Effector memory CD4-positive, alpha-beta T cell (primary cell): Measurements from ENCODE around the gene C19orf44.
"Not testable (repeated sequence)": the region's sequence is repeated elsewhere in the genome, so short reads cannot be mapped to it uniquely, and the experiment has no call there.

Source experiments
- DNase-seq, 3 donors: peaks; one replicate each; pipeline ENCODE4 v3.0.0-alpha.2; 2020
- H3K27ac ChIP-seq: 2 replicates; pipeline ENCODE4 v1.7.0; 2013; ENCODE audit warnings: mild to moderate bottlenecking, low read length, moderate library complexity; ENCODE audit not compliant: insufficient read depth, poor library complexity, severe bottlenecking
- H3K27me3 ChIP-seq: replicated peaks from 2 replicates; pipeline ENCODE4 v1.7.0; 2013; ENCODE audit warnings: mild to moderate bottlenecking, low read length; ENCODE audit not compliant: insufficient read depth, control insufficient read depth, poor library complexity, severe bottlenecking
- H3K36me3 ChIP-seq: 2 replicates; pipeline ENCODE4 v1.7.0; 2013; ENCODE audit warnings: mild to moderate bottlenecking, low read length, moderate library complexity; ENCODE audit not compliant: control insufficient read depth, insufficient read depth
- H3K4me1 ChIP-seq: 2 replicates; pipeline ENCODE4 v1.7.0; 2013; ENCODE audit warnings: low read length, mild to moderate bottlenecking; ENCODE audit not compliant: control insufficient read depth, insufficient read depth, poor library complexity, severe bottlenecking
- H3K4me3 ChIP-seq: 2 replicates; pipeline ENCODE4 v1.7.0; 2013; ENCODE audit warnings: low read length, low read depth, mild to moderate bottlenecking; ENCODE audit not compliant: insufficient read depth, poor library complexity, severe bottlenecking
- H3K9me3 ChIP-seq: 2 replicates; pipeline ENCODE4 v1.7.0; 2013; ENCODE audit warnings: mild to moderate bottlenecking, low read length, moderate library complexity; ENCODE audit not compliant: control insufficient read depth

The C19orf44 gene

DNA sequence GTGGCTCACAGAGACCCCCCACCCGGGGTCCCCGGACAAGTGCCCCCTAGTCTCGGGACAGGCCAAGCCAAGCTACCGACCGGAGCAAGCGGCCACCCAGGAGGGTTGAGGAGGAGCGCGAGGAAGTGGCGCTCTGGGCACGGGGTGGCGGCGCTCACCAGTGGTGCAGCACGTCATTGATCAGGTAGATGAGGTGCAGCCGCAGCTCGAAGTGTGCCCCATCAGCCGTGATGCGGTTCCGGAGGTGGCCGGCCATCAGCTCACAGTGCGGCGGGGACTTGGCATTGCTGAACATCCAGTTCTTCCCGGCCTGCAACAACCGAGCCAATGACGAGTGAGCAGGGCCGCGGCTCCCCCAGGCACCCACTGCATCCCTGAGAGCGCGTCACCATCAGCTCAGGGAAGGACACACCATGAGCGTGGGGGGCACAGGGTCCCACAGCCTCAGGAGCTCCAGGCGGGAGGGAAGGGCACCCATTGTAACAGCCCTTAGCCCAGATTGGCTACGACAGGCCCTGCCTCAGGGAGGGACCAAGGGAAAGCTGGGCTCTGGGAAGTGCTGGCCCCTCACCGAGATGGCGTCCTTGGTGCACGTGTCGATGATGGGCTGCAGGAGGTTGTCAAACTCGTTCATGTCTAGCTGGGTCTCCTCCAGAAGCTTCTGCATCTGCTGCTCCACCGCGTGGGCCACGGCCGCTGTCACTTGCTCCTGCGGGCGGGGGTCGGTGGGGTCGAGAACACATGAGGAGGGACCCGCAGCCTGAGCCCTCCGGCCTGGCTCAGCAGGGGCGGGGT is 36.4 kb downstream of the C19orf44 start:
- no peaks in the 10 kb centered on the region for H3K9me3 ChIP-seq
- H3K27ac ChIP-seq = no peak overlapping the region
- H3K4me1 ChIP-seq = no peaks in the 10 kb centered on the region
- DNase-seq = no peak
- H3K36me3 ChIP-seq = peaks cover 90% of the 10 kb centered on the region
- no peaks in the 10 kb centered on the region for H3K27me3 ChIP-seq
- no peak overlapping the region for H3K4me3 ChIP-seq

DNA sequence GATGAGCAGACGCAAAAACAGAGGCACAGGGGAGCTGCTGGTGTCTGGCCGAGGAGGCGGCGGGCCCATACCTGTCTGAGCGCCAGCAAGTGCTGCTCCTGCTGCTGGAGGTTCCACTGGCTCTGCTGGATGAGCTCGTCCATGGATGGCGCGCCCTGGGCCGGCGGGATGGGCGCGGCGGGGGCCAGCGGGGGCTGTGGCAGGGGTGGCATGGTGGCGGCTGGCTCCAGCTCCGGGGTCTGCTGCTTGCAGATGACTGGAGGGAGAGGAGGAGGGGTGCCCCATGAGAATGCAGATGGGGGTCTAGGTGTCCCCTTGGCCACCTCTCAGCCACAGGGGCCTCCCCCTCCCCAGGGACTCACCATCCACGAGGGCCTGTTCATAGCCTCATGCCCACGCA is 39.2 kb downstream of the C19orf44 start:
- H3K36me3 ChIP-seq = peaks cover 66% of the 10 kb centered on the region
- H3K4me1 ChIP-seq = peaks cover 6% of the 10 kb centered on the region

DNA sequence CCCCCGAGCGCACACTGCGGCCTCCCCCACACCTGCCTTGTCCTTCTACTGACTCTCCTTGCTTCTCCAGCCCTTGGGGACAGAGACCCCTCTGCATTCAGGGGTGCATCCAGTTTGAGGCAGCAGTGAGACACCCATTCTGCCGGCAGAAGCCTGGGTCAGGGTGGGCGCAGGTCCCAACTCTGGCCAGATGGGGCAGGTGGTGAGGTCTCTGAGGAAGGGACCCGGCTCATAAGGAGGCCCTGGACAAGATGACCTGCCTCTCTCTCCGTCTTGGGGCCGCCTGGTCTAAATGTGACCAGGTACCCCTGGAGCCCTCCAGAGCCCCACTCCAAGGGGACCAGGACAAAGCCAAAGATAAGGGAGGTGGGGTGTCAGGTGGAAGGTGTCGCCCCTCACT is 39.9 kb downstream of the C19orf44 start:
- Histone ChIP-seq H3K36me3 (peaks cover 59% of the 10 kb centered on the region), H3K27ac (no peak overlapping the region), H3K4me1 (peaks cover 12% of the 10 kb centered on the region), H3K4me3 (no peak overlapping the region), H3K9me3 (no peaks in the 10 kb centered on the region), H3K27me3 (no peaks in the 10 kb centered on the region)
- no peak for DNase-seq

More for the DNA sequence above, 39.2 kb downstream of the C19orf44 start:
- no peak overlapping the region for H3K27ac ChIP-seq
- no peaks in the 10 kb centered on the region for H3K9me3 ChIP-seq
- no peak for DNase-seq
- no peaks in the 10 kb centered on the region for H3K27me3 ChIP-seq
- no peak overlapping the region for H3K4me3 ChIP-seq

DNA sequence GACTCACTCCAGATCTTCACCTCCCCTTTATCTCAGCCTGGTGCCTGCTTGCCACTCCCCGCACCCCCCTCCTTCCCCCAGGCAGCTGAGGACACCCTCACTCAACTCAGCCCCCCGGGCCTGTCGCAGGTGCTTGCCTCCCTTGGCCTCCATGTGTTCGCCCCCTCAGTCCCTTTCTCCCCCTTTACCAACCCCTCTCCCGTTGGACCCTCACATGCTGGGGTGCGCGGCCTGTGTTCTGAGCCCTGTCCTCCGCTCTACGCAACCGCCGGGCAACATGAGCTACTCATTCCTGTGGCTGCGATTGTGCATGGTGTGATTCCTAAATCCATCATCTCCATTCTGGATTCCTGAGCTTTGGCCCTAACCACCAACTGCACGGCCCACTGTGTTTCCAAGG is 40.9 kb downstream of the C19orf44 start:
- Histone ChIP-seq H3K9me3 (no peaks in the 10 kb centered on the region), H3K27me3 (no peaks in the 10 kb centered on the region), H3K27ac (no peak overlapping the region), H3K4me3 (no peak overlapping the region), H3K4me1 (peaks cover 17% of the 10 kb centered on the region), H3K36me3 (peaks cover 49% of the 10 kb centered on the region)
- DNase-seq = no peak

DNA sequence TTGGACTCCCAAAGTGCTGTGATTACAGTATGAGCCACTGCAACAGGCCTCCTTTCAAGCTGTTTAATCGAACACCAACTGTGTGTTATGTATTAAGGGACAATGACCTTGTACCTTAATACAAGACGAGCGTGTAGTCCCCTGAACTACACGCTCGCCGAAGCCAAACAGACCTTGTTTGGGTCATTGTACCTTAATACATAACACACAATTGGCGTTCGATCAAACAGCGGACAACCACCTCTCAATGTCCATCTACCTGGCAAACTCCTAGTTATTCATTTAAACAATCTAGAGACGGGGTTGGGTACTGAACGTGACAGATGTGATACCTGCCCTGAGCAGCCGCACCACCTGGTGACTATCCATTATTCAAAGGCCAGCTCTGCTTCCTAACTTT is 44.8 kb downstream of the C19orf44 start:
- Histone ChIP-seq H3K4me3 (peak overlapping the region; percentile 91), H3K4me1 (peaks cover 35% of the 10 kb centered on the region), H3K27me3 (no peaks in the 10 kb centered on the region), H3K27ac (peak overlapping the region; percentile 88), H3K36me3 (peaks cover 17% of the 10 kb centered on the region), H3K9me3 (no peaks in the 10 kb centered on the region)
- no peak for DNase-seq

DNA sequence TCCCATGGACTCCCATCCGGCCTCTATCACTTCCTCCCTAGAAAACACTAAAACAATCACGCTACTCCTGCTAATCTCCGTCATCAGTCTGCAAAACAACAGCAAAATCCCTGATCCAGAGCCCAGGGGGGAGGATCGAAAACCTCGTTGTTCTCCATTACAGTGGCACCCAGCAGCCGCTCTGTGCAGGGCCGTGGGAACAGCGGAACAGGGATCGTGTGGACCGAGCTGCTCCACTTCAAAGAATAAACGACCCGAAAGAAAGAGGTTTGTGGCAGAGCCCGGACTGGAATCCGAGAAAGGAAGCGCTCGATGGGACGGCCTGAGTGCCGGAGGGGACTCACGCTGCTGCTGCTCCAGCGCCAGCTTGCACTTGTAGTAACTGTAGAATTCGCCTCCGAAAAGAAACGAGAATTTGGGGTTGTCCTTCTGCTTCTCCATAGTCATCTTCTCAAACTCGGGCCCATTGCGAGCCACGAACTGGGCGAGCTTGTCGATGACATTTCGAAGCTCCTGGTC is 45.4 kb downstream of the C19orf44 start:
- H3K4me1 ChIP-seq = peaks cover 35% of the 10 kb centered on the region
- H3K36me3 ChIP-seq = peaks cover 11% of the 10 kb centered on the region
- no peaks in the 10 kb centered on the region for H3K27me3 ChIP-seq
- H3K4me3 ChIP-seq = peak overlapping the region; percentile 91
- DNase-seq = no peak
- H3K27ac ChIP-seq = peak overlapping the region; percentile 88
- no peaks in the 10 kb centered on the region for H3K9me3 ChIP-seq

DNA sequence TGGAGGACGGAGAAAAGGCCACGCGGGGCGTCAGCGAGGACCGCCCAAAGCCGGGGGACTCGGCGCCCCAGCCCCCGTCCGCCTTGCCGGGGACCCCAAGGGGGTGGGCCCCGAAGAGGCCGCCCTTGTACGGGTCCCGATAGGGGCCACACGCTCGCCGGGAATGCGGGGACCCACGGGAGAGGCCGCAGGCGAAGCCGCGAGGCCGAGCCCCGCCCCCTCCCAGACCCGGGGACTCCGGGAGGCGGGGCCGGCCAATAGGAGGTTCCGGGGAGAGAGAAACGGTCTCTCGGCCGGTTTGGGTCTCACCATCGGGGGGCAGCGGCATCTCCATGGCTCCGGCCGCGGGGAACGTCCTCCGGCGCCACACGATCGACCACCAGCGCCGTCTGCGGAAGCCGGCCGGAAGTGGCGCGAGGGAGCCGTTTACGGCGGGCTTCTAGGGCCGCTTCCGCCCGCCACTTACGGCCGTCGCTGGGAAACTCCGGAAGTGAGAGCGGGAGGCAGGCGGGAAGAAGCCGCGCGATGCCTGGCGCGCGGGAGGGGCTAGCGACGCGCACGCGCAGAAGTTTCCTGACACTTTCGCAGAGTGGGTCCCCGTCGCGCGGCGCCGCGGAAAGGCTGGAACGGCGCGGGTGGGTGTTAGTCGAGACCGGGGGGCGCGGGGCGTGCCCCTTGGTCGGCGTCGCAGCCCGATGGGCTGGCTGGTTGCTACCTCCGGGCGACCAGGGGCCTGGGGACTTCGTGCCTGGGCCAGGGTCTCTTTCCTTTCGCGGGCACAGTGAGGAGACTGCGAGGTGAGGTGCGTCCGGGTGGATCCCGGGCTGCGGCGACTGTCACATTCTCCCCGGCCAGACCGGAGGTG is 46.1 kb downstream of the C19orf44 start, which contains the start of gene CHERP:
Gene CHERP (minus strand): TSS at position 393 of the 865 bp plus-strand sequence. CDS start 59 bp downstream, at position 334.
- Histone ChIP-seq H3K4me1 (peaks cover 35% of the 10 kb centered on the region), H3K27ac (peak within 1 kb of the TSS; percentile 88), H3K27me3 (no peaks in the 10 kb centered on the region), H3K9me3 (no peaks in the 10 kb centered on the region), H3K36me3 (peaks cover 4% of the 10 kb centered on the region), H3K4me3 (peak within 1 kb of the TSS; percentile 91)
- peak; percentile 89 to 93 (median 91) for DNase-seq

DNA sequence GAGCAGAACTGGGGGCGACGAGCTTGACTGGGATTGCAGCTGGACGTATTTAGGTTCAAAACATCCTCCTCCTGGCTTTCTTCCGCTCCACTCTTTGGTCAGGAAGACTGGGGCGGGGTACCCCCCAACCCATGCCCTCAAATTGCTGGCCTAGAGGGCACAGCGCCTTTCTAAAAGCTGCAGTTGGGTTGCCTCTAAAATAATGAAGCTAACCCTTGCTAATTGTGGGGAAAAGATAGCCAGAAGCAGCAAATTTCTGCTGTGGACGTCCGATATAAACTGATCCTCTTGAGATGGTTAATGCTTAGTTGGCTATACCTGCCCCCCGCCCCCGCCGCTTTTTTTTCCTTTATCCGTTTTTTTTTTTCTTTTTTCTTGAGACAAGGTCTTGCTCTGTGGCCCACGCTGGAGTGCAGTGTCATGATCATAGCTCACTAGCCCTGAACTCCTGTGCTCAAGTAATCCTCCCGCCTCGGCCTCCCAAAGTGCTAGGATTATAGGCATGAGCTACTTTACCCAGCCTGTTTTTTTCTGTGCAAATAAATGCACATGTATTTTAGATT is 46.8 kb downstream of the C19orf44 start:
- peaks cover 35% of the 10 kb centered on the region for H3K4me1 ChIP-seq
- no peaks in the 10 kb centered on the region for H3K9me3 ChIP-seq
- peak overlapping the region; percentile 91 for H3K4me3 ChIP-seq
- peak overlapping the region; percentile 88 for H3K27ac ChIP-seq
- DNase-seq = no peak
- no peaks in the 10 kb centered on the region for H3K27me3 ChIP-seq
- H3K36me3 ChIP-seq = no peaks in the 10 kb centered on the region

DNA sequence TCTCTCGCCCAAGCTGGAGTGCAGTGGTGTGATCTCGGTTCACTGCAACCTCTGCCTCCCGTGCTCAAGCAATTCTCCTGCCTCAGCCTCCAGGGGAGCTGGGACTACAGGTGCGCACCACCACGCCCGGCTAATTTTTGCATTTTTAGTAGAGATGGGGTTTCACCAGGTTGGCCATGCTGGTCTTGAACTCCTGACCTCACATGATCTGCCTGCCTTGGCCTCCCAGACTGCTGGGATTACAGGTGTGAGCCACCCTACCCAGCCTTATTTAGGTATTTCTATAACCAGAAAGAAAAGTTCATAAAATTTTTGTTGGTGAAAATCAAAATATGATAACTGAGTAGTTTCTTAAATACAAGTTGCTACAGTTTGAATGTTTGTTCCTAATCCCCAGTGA is 47.5 kb downstream of the C19orf44 start:
- not testable (repeated sequence) for DNase-seq, H3K27ac ChIP-seq, H3K27me3 ChIP-seq, H3K4me3 ChIP-seq, H3K36me3 ChIP-seq, H3K9me3 ChIP-seq
- peaks cover 35% of the 10 kb centered on the region for H3K4me1 ChIP-seq
